ENCODE data around the gene EFNA2.

Gene EFNA2

GRCh38 chr19:1287354-1288225, 1.9 kb downstream of the EFNA2 start:
- ChIA-PET CTCF (interaction anchor here (0.9 kb wide), 1 partner anchor 43 kb away, joined by 3 read pairs; no protein-coding TSS in a partner anchor), POLR2A (no interaction called here)
- DNase-seq (ENCODE audit: extremely low spot score), result no peak
- TF ChIP-seq, protein P1, sequence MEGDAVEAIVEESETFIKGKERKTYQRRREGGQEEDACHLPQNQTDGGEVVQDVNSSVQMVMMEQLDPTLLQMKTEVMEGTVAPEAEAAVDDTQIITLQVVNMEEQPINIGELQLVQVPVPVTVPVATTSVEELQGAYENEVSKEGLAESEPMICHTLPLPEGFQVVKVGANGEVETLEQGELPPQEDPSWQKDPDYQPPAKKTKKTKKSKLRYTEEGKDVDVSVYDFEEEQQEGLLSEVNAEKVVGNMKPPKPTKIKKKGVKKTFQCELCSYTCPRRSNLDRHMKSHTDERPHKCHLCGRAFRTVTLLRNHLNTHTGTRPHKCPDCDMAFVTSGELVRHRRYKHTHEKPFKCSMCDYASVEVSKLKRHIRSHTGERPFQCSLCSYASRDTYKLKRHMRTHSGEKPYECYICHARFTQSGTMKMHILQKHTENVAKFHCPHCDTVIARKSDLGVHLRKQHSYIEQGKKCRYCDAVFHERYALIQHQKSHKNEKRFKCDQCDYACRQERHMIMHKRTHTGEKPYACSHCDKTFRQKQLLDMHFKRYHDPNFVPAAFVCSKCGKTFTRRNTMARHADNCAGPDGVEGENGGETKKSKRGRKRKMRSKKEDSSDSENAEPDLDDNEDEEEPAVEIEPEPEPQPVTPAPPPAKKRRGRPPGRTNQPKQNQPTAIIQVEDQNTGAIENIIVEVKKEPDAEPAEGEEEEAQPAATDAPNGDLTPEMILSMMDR (IDR thresholded peaks at IDR 0.05; ENCODE audit: control extremely low read depth, extremely low read depth, low read depth, missing control alignments), result no peak

GRCh38 chr19:1288226-1288612, 2.5 kb downstream of the EFNA2 start:
- ChIA-PET POLR2A (no interaction called here), CTCF (no interaction called here)
- DNase-seq (ENCODE audit: extremely low spot score), result no peak
- TF ChIP-seq, protein P1 (IDR thresholded peaks at IDR 0.05; ENCODE audit: control extremely low read depth, extremely low read depth, low read depth, missing control alignments), result no peak

DNA sequence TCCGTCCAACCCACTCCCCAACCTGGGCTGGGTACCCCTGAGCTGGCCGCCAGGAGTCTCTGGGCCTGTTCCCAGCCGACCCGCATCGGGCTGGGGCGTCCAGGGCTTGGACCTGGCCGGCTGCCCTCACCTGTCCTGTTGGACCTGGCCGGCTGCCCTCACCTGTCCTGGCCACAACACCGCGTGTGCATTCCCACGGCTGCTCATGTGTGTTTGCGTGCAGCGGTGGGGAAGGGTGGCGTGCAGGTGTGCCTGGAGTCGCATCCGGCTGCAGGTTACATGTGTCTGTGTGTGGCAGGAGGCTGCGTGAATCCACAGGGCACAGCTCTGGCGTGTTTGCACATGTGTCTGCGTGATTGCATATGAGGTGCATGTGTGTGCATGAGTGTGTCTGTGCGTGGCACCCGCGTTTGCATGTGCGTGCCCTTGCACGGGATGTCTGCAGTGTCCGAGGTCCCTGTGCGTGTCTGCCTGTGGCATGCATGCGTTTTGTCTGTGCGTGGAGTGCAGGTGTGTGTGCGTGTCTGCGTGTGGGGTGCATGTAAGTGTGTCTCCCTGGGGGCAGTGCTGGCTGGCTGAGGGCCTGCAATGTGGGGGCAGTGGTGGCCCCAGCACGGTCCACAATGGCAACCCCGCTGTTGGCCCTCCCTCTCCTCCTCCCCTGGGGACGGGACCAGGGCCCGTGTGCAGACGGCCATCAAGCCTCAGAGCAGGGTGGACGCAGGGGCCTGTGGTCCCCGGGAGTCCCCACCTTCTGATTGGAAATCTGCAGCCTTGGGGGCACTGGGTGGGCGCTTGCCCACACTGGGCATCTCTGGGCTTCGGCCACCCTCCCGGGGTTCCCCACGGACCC, 3.4 kb downstream of the EFNA2 start:
- POLR2A ChIA-PET, result no interaction called here
- TF ChIP-seq, protein P1 (IDR thresholded peaks at IDR 0.05; ENCODE audit: control extremely low read depth, extremely low read depth, low read depth, missing control alignments), result no peak
- DNase-seq (ENCODE audit: extremely low spot score), result no peak
- CTCF ChIA-PET, result no interaction called here

GRCh38 chr19:1289686-1290025, 4.0 kb downstream of the EFNA2 start:
- POLR2A ChIA-PET, result no interaction called here
- CTCF ChIA-PET, result no interaction called here
- no peak for DNase-seq (ENCODE audit: extremely low spot score)
- TF ChIP-seq, protein P1 (IDR thresholded peaks at IDR 0.05; ENCODE audit: control extremely low read depth, extremely low read depth, low read depth, missing control alignments), result peak; percentile 3

- ChIA-PET CTCF (no interaction called here), POLR2A (no interaction called here)
- TF ChIP-seq, protein P1 (IDR thresholded peaks at IDR 0.05; ENCODE audit: control extremely low read depth, extremely low read depth, low read depth, missing control alignments), result no peak
- DNase-seq (ENCODE audit: extremely low spot score), result no peak
Measured at GRCh38 chr19:1290196-1290702, 4.6 kb downstream of the EFNA2 start.

Data from GM10248 (cell line).